HG02610 (cell line): ENCODE data around the gene ID1.
"Not testable (repeated sequence)": the region's sequence is repeated elsewhere in the genome, so short reads cannot be mapped to it uniquely, and the experiment has no call there.

Experiments
- ATAC-seq: cut with Tn5 transposase; IDR thresholded peaks from one replicate; pipeline ENCODE4 v1.9.1; 2021; ENCODE audit warnings: mild to moderate bottlenecking, moderate library complexity; ENCODE audit not compliant: unreplicated experiment

ID1 gene

DNA sequence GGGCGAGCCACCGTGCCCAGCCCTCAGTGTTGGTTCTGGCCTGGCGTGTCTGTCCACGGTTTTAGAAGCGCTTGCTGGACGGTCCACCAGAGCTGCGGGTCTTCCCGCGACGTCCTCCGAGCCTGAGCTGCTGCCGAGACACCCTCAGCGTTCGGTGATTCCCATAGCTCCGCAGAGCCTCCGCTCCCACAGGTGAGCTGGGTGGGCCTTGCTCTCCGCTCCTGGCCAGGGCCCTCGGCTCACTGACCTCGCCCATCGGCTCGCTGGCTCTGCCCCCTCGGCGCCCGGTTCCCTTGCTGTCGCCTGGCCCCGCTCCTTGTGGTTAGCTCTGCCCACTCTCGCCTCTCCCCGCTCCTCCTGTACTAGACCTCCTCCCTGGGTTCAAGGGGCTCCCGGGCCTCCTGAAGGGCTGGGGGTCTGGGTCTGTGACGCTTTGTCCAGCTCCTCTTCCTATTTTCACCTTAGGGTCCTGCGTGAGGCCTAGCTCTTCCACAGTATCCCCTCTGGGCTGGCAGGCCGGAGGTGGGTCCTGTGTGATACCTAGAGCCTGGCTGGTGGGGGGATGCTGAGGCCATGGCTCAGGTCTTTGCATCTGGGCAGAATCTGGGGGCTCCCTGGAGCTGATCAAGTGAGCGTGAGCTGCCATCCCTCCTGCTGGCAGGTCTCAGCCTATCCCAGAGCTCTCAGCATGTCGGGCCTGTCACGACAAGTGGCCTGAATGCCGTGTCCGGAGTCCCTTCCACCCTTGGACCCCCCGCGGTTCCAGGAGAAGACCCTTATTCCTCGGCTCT, 27.7 kb downstream of the ID1 start:
- no peak for ATAC-seq

DNA sequence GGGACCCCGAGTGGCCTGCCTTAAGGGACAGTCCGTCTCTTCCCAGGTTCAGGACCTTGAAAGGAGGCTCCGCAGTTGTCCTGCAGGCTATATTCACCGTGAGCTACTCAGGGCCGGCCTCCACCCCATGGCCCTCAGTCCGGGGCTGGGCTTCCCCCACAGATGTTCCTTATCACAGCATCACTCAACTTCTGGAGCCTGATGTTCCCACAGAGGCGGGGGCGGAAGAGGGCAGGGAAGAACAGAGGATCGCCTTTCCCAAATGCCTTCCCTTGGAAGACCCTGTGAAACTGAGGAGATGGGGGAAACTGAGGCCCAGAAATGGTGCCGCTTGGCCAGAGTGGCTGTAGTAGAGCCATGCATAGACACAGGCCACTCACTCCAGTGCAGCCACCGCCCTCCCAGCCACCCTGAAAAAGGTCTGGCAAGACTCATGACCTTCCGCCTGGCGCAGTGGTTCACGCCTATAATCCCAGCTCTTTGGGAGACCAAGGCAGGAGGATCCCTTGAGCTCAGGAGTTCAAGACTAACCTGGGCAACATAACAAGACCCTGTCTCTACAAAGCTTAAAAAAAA, 28.3 kb downstream of the ID1 start:
- ATAC-seq: no peak

DNA sequence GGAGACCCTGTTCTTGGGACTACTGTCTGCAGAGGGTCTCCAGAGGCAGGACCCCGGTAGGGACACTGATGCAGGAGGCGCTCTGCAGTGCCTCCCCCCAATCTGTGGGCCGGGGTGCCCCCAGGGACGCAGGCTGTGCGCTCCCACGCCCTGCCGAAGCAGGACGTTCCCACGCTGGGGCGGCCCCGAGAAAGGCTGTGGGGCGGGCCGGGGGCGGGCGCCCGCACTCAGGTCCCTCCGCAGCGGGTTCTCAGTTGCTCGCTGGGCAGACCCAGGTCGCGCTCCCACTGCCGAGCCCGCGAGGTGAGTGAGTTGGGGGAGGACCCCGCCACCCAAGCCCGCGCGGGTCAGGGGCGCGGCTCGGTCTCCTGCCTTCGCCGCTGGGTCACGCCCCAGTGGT, 32.6 kb downstream of the ID1 start, which contains the start of gene COX4I2:
Gene COX4I2 (plus strand): TSS at position 253 of the 400 bp plus-strand sequence. CDS start 1,106 bp downstream, outside the sequence.
- no peak for ATAC-seq

DNA sequence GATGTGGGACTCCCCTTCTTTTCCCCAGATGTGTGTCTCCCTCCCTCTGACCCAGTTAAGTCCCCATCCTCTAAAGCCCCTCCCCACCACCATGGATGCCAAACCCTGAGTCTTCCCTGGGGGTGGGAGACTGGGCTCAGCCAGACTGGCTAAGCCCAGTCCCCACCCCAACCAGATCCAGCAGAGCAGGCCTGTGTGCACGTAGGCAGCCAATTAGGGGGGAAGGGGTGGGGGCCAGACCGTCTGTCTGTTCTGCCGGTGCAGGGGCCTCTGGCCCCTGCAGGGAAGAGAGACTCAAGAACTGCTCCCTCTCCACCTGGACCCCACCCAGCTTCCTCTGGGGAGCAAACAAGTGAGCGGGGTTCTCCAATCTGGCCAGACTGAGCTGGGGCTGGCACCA, 33.2 kb downstream of the ID1 start:
- ATAC-seq: no peak

- no peak for ATAC-seq
Observed at GRCh38 chr20:31638816-31639215, 33.7 kb downstream of the ID1 start.

DNA sequence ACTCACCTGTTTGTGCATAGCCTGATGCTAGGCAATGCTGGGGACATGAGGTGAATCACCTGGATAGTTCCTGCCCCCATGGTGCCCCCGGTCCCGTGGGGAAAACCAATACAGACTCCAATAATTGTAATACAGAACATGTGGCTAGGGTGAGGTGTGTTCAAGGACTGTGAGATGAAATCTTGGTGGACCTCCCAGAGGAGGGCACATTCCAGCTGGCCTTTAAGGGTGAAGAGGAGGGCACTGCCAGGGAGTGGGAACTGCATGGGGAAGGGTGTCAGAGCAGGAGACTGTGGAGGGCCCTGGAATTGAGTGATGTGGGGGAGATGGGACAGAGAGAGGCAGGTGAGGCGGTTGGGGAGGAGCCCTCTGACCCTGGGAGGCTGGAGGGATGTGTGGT, 35.2 kb downstream of the ID1 start:
- no peak for ATAC-seq

DNA sequence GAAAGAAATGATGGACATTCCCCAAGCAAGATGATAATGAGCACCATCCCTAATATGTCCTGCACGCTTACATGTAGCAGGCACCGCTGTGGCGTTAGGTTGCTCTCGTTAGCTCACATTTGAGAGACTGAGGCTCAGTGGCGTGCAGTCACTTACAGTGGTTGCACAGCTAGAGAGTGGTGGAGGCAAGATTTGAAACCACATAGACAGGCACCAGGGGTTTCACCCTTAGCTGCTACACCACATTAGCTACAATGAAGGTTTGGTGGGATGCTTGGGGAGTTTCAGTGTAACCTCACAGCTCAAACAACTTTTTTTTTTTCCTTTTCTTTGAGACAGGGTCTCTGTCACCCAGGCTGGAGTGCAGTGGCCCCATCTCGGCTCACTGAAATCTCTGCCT, 36.3 kb downstream of the ID1 start:
- no peak for ATAC-seq

- ATAC-seq: no peak
Observed at GRCh38 chr20:31642837-31643236, 37.7 kb downstream of the ID1 start.

DNA sequence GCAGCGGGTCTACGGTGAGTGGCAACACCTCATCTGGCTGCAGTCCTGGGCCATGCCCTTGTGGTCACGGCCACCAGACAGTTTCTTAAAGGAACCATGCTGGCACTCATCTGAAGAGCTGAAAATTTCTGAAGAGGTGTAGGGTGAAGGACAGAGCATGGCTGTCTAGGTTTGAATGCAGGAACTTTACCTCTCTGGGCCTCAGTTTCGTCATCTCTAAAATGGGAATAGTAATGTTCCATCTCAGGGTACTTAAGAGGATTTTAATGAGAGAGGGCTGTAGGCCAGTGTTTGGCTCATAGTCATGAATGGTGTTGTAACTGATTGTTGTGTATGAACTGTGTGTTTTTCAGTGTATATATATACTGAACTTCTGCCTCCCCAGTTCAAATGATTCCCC, 38.4 kb downstream of the ID1 start:
- no peak for ATAC-seq

- no peak for ATAC-seq
Observed at GRCh38 chr20:31644701-31645100, 39.6 kb downstream of the ID1 start.

DNA sequence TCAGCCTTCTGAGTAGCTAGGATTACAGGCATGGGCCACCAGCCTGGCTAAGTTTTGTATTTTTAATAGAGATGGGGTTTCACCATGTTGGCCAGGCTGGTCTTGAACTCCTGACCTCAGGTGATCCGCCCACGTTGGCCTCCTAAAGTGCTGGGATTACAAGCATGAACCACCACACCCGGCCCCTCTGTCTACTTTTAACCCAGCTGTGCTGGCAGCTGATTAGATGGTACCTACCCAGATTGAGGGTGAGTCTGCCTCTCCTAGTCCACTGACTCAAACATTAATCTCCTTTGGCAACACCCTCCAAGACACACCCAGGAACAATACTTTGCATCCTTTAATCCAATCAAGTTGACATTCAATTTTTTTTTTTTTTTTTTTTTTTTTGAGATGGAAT, 43.0 kb downstream of the ID1 start:
- not testable (repeated sequence) for ATAC-seq

GRCh38 chr20:31652917-31653396, 47.9 kb downstream of the ID1 start:
- no peak for ATAC-seq

DNA sequence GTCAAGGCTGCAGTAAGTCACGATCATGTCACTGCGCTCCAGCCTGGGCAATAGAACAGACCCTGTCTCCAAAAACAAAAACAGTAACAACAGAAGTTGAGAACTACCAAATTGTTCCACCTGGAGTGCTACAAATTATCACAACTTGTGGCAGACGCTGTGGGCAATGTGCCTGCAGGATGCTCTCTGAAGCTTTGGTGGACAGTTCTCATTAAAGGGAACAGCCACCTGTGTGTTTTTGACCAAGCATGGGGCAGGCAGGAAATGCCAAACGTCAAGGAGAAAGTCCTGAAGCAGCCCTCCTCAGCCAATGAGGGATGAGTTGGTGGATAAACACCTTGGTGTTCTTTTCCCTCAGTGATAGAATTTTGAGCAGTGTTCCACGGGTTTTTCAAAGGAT, 48.5 kb downstream of the ID1 start:
- no peak for ATAC-seq

DNA sequence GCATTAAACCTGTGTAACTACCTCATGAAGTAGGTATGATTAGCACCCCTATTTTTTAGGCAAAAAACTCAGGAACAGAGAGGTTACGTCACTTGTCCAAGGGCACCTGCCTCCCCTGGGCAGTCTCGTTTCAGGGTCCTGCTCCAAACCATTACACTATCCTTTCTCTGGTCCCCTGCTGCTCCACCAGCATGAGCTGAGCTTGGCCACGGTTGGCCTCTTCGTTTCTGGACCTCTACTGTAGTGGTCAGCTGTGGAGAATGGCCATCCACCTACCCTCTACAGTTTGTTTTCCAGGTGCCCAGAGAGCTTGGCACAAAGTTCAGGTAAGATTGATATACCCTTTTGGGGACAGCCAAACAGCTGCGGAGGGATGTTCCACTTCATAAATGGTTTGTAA, 49.4 kb downstream of the ID1 start:
- no peak for ATAC-seq
